Vagina (tissue), 2 donors: ENCODE measurements around the gene SENP3. TPM values are rescaled to one million over a fixed set of nuclear protein-coding genes. Genes with fewer than 3 reads are reported as not detected.

Source experiments
- DNase-seq, 2 donors: peaks; one replicate each; pipeline ENCODE4 v3.0.0-alpha.2; 2017; ENCODE audit errors: extremely low spot score in 2 of 2
- H3K27ac ChIP-seq: fragments of 200-600 bp; sonication (generic); one replicate; pipeline ENCODE4 v1.5.1; 2019
- H3K27me3 ChIP-seq: fragments of 200-600 bp; sonication (generic); one replicate; pipeline ENCODE4 v1.5.1; 2019
- H3K36me3 ChIP-seq, 2 donors: fragments of 200-600 bp; sonication (generic); one replicate each; pipeline ENCODE4 v1.5.1; 2017 to 2019
- H3K4me1 ChIP-seq: fragments of 200-600 bp; sonication (generic); one replicate; pipeline ENCODE4 v1.5.1; 2019
- H3K4me3 ChIP-seq, 2 donors: fragments of 200-600 bp; sonication (generic); 1 replicate in 1 of 2; 2 replicates in 1 of 2; pipeline ENCODE4 v1.5.1; 2016 to 2019
- H3K9me3 ChIP-seq: fragments of 200-600 bp; sonication (generic); one replicate; pipeline ENCODE4 v1.5.1; 2019
- POLR2A ChIP-seq, 2 donors: fragments of 450-650 bp; IDR thresholded peaks; one replicate each; pipeline ENCODE4 v1.6.1; 2017; ENCODE audit warnings: antibody characterized with exemption in 2 of 2, mild to moderate bottlenecking in 2 of 2, moderate library complexity in 2 of 2
- POLR2AphosphoS5 ChIP-seq, 2 donors: sonication (generic); formaldehyde crosslinking; IDR thresholded peaks; one replicate each; pipeline ENCODE4 v1.9.0; 2017; ENCODE audit warnings: antibody characterized with exemption in 2 of 2, mild to moderate bottlenecking in 2 of 2, low read depth in 1 of 2; ENCODE audit not compliant: insufficient read depth in 1 of 2
- intact Hi-C: fragments of 100-400 bp; cut with DNase I; formaldehyde crosslinking; loops from one replicate; pipeline ENCODE4 v1.15.1; 2023
- small RNA-seq: library from RNA; depleted of rRNA; stranded (forward); fragments of <200 nt; gene quantifications from one replicate; pipeline ENCODE3, GENCODE V24; 2016
- total RNA-seq: library from RNA; depleted of rRNA; stranded (reverse); fragments of >200 nt; gene quantifications from one replicate; pipeline ENCODE4 v1.2.3, GENCODE V29; 2016
- TF ChIP-seq, protein P1 (sequence below), 3 experiments: fragments of 450-650 bp in 2 of 3; fragments of 200-600 bp in 1 of 3; sonication (generic) in 1 of 3; IDR thresholded peaks; one replicate each; pipeline ENCODE4 v1.5.1; 2017 to 2019; ENCODE audit warnings: antibody characterized with exemption in 3 of 3, mild to moderate bottlenecking in 2 of 3, moderate library complexity in 2 of 3

Gene SENP3
- total RNA-seq, 1 donor from 2014 or later, result 60.2 TPM

GRCh38 chr17:7614425-7615264 is 52.9 kb downstream of the SENP3 start, which contains the start of gene FXR2:
Gene FXR2, minus strand, starts transcription at chr17:7614897. Its CDS starts 365 bp downstream, at chr17:7614532.
- peak in 1 of 2 donors; percentile 90 for TF ChIP-seq POLR2A (IDR thresholded peaks at IDR 0.05)
- TF ChIP-seq POLR2AphosphoS5 (IDR thresholded peaks at IDR 0.05; ENCODE audit: insufficient read depth in 1 of 2, low read depth in 1 of 2), result peak in 1 of 2 donors; percentile 79
- TF ChIP-seq, protein P1, sequence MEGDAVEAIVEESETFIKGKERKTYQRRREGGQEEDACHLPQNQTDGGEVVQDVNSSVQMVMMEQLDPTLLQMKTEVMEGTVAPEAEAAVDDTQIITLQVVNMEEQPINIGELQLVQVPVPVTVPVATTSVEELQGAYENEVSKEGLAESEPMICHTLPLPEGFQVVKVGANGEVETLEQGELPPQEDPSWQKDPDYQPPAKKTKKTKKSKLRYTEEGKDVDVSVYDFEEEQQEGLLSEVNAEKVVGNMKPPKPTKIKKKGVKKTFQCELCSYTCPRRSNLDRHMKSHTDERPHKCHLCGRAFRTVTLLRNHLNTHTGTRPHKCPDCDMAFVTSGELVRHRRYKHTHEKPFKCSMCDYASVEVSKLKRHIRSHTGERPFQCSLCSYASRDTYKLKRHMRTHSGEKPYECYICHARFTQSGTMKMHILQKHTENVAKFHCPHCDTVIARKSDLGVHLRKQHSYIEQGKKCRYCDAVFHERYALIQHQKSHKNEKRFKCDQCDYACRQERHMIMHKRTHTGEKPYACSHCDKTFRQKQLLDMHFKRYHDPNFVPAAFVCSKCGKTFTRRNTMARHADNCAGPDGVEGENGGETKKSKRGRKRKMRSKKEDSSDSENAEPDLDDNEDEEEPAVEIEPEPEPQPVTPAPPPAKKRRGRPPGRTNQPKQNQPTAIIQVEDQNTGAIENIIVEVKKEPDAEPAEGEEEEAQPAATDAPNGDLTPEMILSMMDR (IDR thresholded peaks at IDR 0.05), result peak; percentile 24 to 63 (median 31)
- intact Hi-C loops, result loop anchor here (2.0 kb wide), 1 partner anchor 72 kb away; the partner anchor contains the start of gene TP53
- H3K27ac ChIP-seq, result peak within 1 kb of the TSS; percentile 86
- H3K4me1 ChIP-seq, result peaks cover 50% of the 10 kb centered on the region
- no peaks in the 10 kb centered on the region for H3K9me3 ChIP-seq
- H3K36me3 ChIP-seq, result no peaks in the 10 kb centered on the region
- H3K4me3 ChIP-seq, result peak within 1 kb of the TSS; percentile 83 to 98
- DNase-seq, result peak; percentile 100
- no peaks in the 10 kb centered on the region for H3K27me3 ChIP-seq

- Histone ChIP-seq H3K36me3 (no peaks in the 10 kb centered on the region), H3K27me3 (no peaks in the 10 kb centered on the region), H3K9me3 (no peaks in the 10 kb centered on the region), H3K4me3 (peak overlapping the region; percentile 44 to 83), H3K4me1 (peaks cover 45% of the 10 kb centered on the region), H3K27ac (peak overlapping the region; percentile 75)
- intact Hi-C loops, result loop anchor here (2.0 kb wide), 1 partner anchor 71 kb away; the partner anchor contains the start of gene TP53
- no peak for DNase-seq
- TF ChIP-seq POLR2A (IDR thresholded peaks at IDR 0.05) (no peak), POLR2AphosphoS5 (IDR thresholded peaks at IDR 0.05; ENCODE audit: insufficient read depth in 1 of 2, low read depth in 1 of 2) (peak in 1 of 2 donors; percentile 95)
- TF ChIP-seq, protein P1 (IDR thresholded peaks at IDR 0.05), result no peak
Measured at GRCh38 chr17:7615265-7615747, 53.6 kb downstream of the SENP3 start.

GRCh38 chr17:7618608-7619007 is 56.9 kb downstream of the SENP3 start:
- Histone ChIP-seq H3K4me3 (no peak overlapping the region), H3K36me3 (no peaks in the 10 kb centered on the region), H3K4me1 (peaks cover 12% of the 10 kb centered on the region), H3K27me3 (no peaks in the 10 kb centered on the region), H3K27ac (no peak overlapping the region), H3K9me3 (no peaks in the 10 kb centered on the region)
- DNase-seq, result no peak
- intact Hi-C loops, result no loop called here
- TF ChIP-seq POLR2A (IDR thresholded peaks at IDR 0.05), result no peak
- TF ChIP-seq, protein P1 (IDR thresholded peaks at IDR 0.05), result no peak
- no peak for TF ChIP-seq POLR2AphosphoS5 (IDR thresholded peaks at IDR 0.05; ENCODE audit: insufficient read depth in 1 of 2, low read depth in 1 of 2)

- intact Hi-C loops, result no loop called here
- TF ChIP-seq POLR2A (IDR thresholded peaks at IDR 0.05) (no peak), POLR2AphosphoS5 (IDR thresholded peaks at IDR 0.05; ENCODE audit: insufficient read depth in 1 of 2, low read depth in 1 of 2) (no peak)
- TF ChIP-seq, protein P1 (IDR thresholded peaks at IDR 0.05), result no peak
- no peak for DNase-seq
Measured at GRCh38 chr17:7620835-7621234, 59.1 kb downstream of the SENP3 start.

More at GRCh38 chr17:7620835-7621234, 59.1 kb downstream of the SENP3 start:
- no peak overlapping the region for H3K27ac ChIP-seq
- H3K4me3 ChIP-seq, result no peak overlapping the region
- no peaks in the 10 kb centered on the region for H3K27me3 ChIP-seq
- H3K36me3 ChIP-seq, result no peaks in the 10 kb centered on the region
- no peaks in the 10 kb centered on the region for H3K9me3 ChIP-seq
- no peaks in the 10 kb centered on the region for H3K4me1 ChIP-seq

Small RNAs within 50 kb of the gene (small RNA-seq; reads per million reads assigned to genes)
- not detected for gene CD68
- not detected for gene RF00019
- gene SNORA48, result not detected
- gene SNORD10, result not detected

Other genes with a start within 250 kb of the SENP3 start
- gene GPS2, start 246.6 kb upstream of the SENP3 start, total RNA-seq, result 51.1 TPM
- gene NEURL4, start 232.6 kb upstream of the SENP3 start, total RNA-seq, result 22.6 TPM
- 7.6 TPM for gene ACAP1, start 225.4 kb upstream of the SENP3 start, total RNA-seq
- gene KCTD11, start 209.8 kb upstream of the SENP3 start, total RNA-seq, result 12.5 TPM
- not detected for gene TMEM95, start 206.8 kb upstream of the SENP3 start, total RNA-seq
- gene TNK1, start 180.8 kb upstream of the SENP3 start, total RNA-seq, result 10.1 TPM
- gene PLSCR3, start 167.4 kb upstream of the SENP3 start, total RNA-seq, result 37.1 TPM
- 118 TPM for gene TMEM256, start 157.8 kb upstream of the SENP3 start, total RNA-seq
- gene NLGN2, start 154.1 kb upstream of the SENP3 start, total RNA-seq, result 25.5 TPM
- gene SPEM1, start 141.6 kb upstream of the SENP3 start, total RNA-seq, result not detected
- gene SPEM2, start 136.3 kb upstream of the SENP3 start, total RNA-seq, result not detected
- not detected for gene SPEM3, start 133.1 kb upstream of the SENP3 start, total RNA-seq
- 9.8 TPM for gene TMEM102, start 126.5 kb upstream of the SENP3 start, total RNA-seq
- 10.8 TPM for gene FGF11, start 122.4 kb upstream of the SENP3 start, total RNA-seq
- 5.9 TPM for gene CHRNB1, start 116.9 kb upstream of the SENP3 start, total RNA-seq
- gene ZBTB4, start 82.3 kb upstream of the SENP3 start, total RNA-seq, result 38.1 TPM
- not detected for gene SLC35G6, start 80.5 kb upstream of the SENP3 start, total RNA-seq
- 118 TPM for gene POLR2A, start 77.6 kb upstream of the SENP3 start, total RNA-seq
- 60.6 TPM for gene TNFSF12, start 12.9 kb upstream of the SENP3 start, total RNA-seq
- 20.1 TPM for gene TNFSF13, start 3.2 kb upstream of the SENP3 start, total RNA-seq
- 40.0 TPM for gene CD68, start 17.7 kb downstream of the SENP3 start, total RNA-seq
- gene MPDU1, start 21.9 kb downstream of the SENP3 start, total RNA-seq, result 73.4 TPM
- gene SOX15, start 28.2 kb downstream of the SENP3 start, total RNA-seq, result 44.4 TPM
- gene FXR2, start 53.0 kb downstream of the SENP3 start, total RNA-seq, result 36.1 TPM
- 69.7 TPM for gene SAT2, start 65.9 kb downstream of the SENP3 start, total RNA-seq
- gene SHBG, start 68.2 kb downstream of the SENP3 start, total RNA-seq, result not detected
- 2.7 TPM for gene ATP1B2, start 89.0 kb downstream of the SENP3 start, total RNA-seq
- gene TP53, start 125.6 kb downstream of the SENP3 start, total RNA-seq, result 18.7 TPM
- 7.6 TPM for gene WRAP53, start 126.6 kb downstream of the SENP3 start, total RNA-seq
- 2.7 TPM for gene EFNB3, start 143.3 kb downstream of the SENP3 start, total RNA-seq
- 0.49 TPM for gene DNAH2, start 155.8 kb downstream of the SENP3 start, total RNA-seq